OCI-LY3 (cell line): Measurements from ENCODE around the gene CTDP1.

Source experiments
- H2AFZ ChIP-seq: fragments of 200-600, 300-600 bp; shearing (Covaris generic); 2 replicates; pipeline ENCODE4 v1.6.0; 2014; ENCODE audit warnings: antibody characterized with exemption, low read depth, low read length
- H3K27ac ChIP-seq: fragments of 200-600, 300-600 bp; sonication (generic); 2 replicates; pipeline ENCODE4 v1.5.1; 2014; ENCODE audit warnings: mild to moderate bottlenecking, low read length, moderate library complexity, mixed read lengths
- H3K27me3 ChIP-seq: fragments of 200-600, 300-600 bp; sonication (generic); 2 replicates; pipeline ENCODE4 v1.6.1; 2014; ENCODE audit warnings: low read depth, low read length, mixed read lengths
- H3K36me3 ChIP-seq: fragments of 200-600, 300-600 bp; sonication (generic); replicated peaks from 2 replicates; pipeline ENCODE3; 2014; ENCODE audit warnings: low read depth, low read length, mixed read lengths
- H3K4me1 ChIP-seq: fragments of 300-600, 200-600 bp; sonication (generic); 2 replicates; pipeline ENCODE4 v1.6.1; 2014; ENCODE audit warnings: low read length, mixed read lengths
- H3K4me2 ChIP-seq: fragments of 200-600, 300-600 bp; sonication (generic); 2 replicates; pipeline ENCODE4 v1.6.1; 2014; ENCODE audit warnings: low read length, mixed read lengths
- H3K4me3 ChIP-seq: fragments of 300-600, 200-600 bp; sonication (generic); 2 replicates; pipeline ENCODE4 v1.5.1; 2014; ENCODE audit warnings: antibody characterized with exemption, mild to moderate bottlenecking, low read length, moderate library complexity
- H3K79me2 ChIP-seq: fragments of 300-600, 200-600 bp; shearing (Covaris generic); 2 replicates; pipeline ENCODE4 v1.6.1; 2014; ENCODE audit warnings: mild to moderate bottlenecking, low read length, mixed read lengths
- H3K9ac ChIP-seq: fragments of 300-600, 200-600 bp; shearing (Covaris generic); 2 replicates; pipeline ENCODE4 v1.6.0; 2014; ENCODE audit warnings: mild to moderate bottlenecking, low read length, moderate library complexity
- H3K9me3 ChIP-seq: fragments of 200-600, 300-600 bp; shearing (Covaris generic); 2 replicates; pipeline ENCODE4 v1.6.1; 2014; ENCODE audit warnings: low read length, mixed read lengths; ENCODE audit not compliant: insufficient read depth
- H4K20me1 ChIP-seq: fragments of 200-600, 300-600 bp; sonication (generic); 2 replicates; pipeline ENCODE4 v1.6.1; 2016; ENCODE audit warnings: low read length, mixed read lengths; ENCODE audit not compliant: insufficient read depth
- EZH2phosphoT487 ChIP-seq: fragments of 200-600 bp; shearing (Covaris generic); IDR thresholded peaks from 2 replicates; pipeline ENCODE4 v1.6.1; 2018; ENCODE audit warnings: antibody characterized with exemption, mixed run types, low read depth
- TF ChIP-seq, protein P1 (sequence below): fragments of 200-600, 300-600 bp; sonication (generic); IDR thresholded peaks from 2 replicates; pipeline ENCODE4 v1.5.1; 2014; ENCODE audit warnings: antibody characterized with exemption, low read length, low read depth

The CTDP1 gene

GRCh38 chr18:79668203-79668602 is 11.4 kb upstream of the CTDP1 start:
- Histone ChIP-seq H4K20me1 (no peaks in the 10 kb centered on the region), H3K9ac (no peak overlapping the region), H3K4me2 (no peak overlapping the region), H3K36me3 (no peaks in the 10 kb centered on the region), H3K9me3 (no peaks in the 10 kb centered on the region), H2AFZ (no peak overlapping the region), H3K27ac (no peak overlapping the region), H3K27me3 (0 out of 2 replicates have a peak, but pooled peaks cover under 1% of the 10 kb centered on the region), H3K4me3 (no peak overlapping the region), H3K79me2 (no peaks in the 10 kb centered on the region), H3K4me1 (no peaks in the 10 kb centered on the region)
- TF ChIP-seq, protein P1, sequence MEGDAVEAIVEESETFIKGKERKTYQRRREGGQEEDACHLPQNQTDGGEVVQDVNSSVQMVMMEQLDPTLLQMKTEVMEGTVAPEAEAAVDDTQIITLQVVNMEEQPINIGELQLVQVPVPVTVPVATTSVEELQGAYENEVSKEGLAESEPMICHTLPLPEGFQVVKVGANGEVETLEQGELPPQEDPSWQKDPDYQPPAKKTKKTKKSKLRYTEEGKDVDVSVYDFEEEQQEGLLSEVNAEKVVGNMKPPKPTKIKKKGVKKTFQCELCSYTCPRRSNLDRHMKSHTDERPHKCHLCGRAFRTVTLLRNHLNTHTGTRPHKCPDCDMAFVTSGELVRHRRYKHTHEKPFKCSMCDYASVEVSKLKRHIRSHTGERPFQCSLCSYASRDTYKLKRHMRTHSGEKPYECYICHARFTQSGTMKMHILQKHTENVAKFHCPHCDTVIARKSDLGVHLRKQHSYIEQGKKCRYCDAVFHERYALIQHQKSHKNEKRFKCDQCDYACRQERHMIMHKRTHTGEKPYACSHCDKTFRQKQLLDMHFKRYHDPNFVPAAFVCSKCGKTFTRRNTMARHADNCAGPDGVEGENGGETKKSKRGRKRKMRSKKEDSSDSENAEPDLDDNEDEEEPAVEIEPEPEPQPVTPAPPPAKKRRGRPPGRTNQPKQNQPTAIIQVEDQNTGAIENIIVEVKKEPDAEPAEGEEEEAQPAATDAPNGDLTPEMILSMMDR: no peak
- no peak for TF ChIP-seq EZH2phosphoT487

DNA sequence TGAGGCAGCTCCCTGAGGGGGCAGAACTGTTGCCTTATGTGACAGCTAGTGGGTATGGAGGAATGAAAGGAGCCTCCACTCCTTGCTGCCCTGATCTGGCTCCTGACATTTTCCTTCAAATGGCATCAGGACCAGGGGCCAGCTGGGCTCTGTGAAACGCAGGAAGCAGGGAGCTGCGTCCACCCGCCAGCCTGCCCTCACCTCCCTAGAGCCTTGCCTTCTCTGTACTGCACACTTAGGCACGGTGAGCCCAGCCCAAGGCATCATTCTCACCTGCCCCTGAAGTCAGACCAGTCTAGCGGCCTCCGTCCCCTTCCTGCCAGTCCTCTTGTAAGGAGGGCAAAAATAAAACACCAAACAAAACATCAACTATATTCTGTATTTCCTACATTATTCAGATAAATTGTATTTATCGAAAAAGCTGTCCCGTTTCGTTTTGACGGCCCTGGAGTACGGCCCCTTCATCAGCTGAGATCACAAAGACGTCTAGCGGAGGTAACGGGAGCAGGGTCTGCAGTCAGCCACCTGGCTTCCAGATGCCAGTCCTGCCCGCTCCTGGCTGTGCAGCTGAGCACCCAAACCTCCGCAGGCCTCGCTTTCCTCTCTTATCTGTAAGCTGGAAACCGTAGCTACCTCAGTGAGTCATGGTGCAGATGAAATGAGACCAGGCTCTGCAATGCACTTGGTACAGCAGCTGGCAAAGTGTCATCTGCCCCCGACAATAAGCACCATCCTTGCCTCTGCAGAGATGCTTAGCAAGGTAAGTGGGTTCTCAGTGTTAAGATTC is 6.9 kb upstream of the CTDP1 start:
- Histone ChIP-seq H3K36me3 (peaks cover 31% of the 10 kb centered on the region), H3K4me2 (no peak overlapping the region), H3K9ac (no peak overlapping the region), H3K27ac (no peak overlapping the region), H3K27me3 (no peaks in the 10 kb centered on the region), H3K4me1 (no peaks in the 10 kb centered on the region; the same call in 1 of the 2 replicates), H3K4me3 (no peak overlapping the region), H2AFZ (no peak overlapping the region), H3K79me2 (peaks cover 6% of the 10 kb centered on the region), H3K9me3 (no peaks in the 10 kb centered on the region), H4K20me1 (no peaks in the 10 kb centered on the region)
- no peak for TF ChIP-seq EZH2phosphoT487

DNA sequence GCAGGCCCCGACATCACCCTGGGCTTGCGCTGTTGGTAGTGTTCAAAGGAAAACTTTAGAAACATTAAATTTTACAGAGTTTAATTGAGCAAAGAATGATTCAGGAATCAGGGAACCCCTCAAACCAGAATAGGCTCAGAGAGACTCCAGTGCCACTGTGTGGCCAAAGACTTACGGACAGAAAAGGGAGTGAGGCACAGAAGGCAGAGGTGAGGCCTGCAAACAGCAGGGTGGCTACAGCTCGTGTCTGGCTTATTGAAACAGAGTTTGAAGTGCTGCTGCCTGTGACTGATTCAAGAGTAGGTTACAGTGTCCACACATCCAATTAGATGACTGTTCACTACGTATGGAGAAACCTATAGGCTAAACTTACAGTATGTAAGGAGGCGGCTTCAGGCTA is 2.4 kb upstream of the CTDP1 start:
- Histone ChIP-seq H3K79me2 (peaks cover 44% of the 10 kb centered on the region), H3K36me3 (peaks cover 35% of the 10 kb centered on the region), H4K20me1 (peaks cover 20% of the 10 kb centered on the region), H3K27ac (no peak overlapping the region), H3K9me3 (no peaks in the 10 kb centered on the region), H3K9ac (no peak overlapping the region), H3K4me2 (no peak overlapping the region), H3K4me3 (no peak overlapping the region), H2AFZ (no peak overlapping the region), H3K4me1 (peaks cover 19% of the 10 kb centered on the region), H3K27me3 (no peaks in the 10 kb centered on the region)
- no peak for TF ChIP-seq EZH2phosphoT487
- TF ChIP-seq, protein P1: no peak

GRCh38 chr18:79677840-79678239 is 1.8 kb upstream of the CTDP1 start:
- no peak overlapping the region for H3K27ac ChIP-seq
- no peak for TF ChIP-seq EZH2phosphoT487
- TF ChIP-seq, protein P1: no peak

More at GRCh38 chr18:79677840-79678239, 1.8 kb upstream of the CTDP1 start:
- no peaks in the 10 kb centered on the region for H3K9me3 ChIP-seq
- H3K9ac ChIP-seq: peak overlapping the region; percentile 85
- H3K4me1 ChIP-seq: peaks cover 19% of the 10 kb centered on the region
- H3K4me2 ChIP-seq: peak overlapping the region; percentile 76
- H3K27me3 ChIP-seq: no peaks in the 10 kb centered on the region
- no peak overlapping the region for H2AFZ ChIP-seq
- H4K20me1 ChIP-seq: peaks cover 26% of the 10 kb centered on the region
- peaks cover 50% of the 10 kb centered on the region for H3K79me2 ChIP-seq
- H3K4me3 ChIP-seq: peak overlapping the region; percentile 79
- peaks cover 35% of the 10 kb centered on the region for H3K36me3 ChIP-seq
